GM23338 (cell line): ENCODE measurements around the gene OR10H1. TPM values are rescaled to one million over a fixed set of nuclear protein-coding genes. Genes with fewer than 3 reads are reported as not detected.

Experiments
- CREB1 ChIP-seq: fragments of 250-450 bp; sonication (Bioruptor Pico); IDR thresholded peaks from 2 replicates; pipeline ENCODE4 v1.5.0; 2020; ENCODE audit warnings: low read depth, mild to moderate bottlenecking, moderate library complexity
- CTCF ChIP-seq, 2 experiments: fragments of 200-600 bp in 1 of 2; sonication (generic) in 1 of 2; conservative IDR thresholded peaks; 2 replicates each; pipeline versions ENCODE4 v1.5.1 to v1.6.1; 2016 to 2017; ENCODE audit warnings: antibody characterized with exemption in 2 of 2, low read depth in 2 of 2, mild to moderate bottlenecking in 2 of 2, moderate library complexity in 1 of 2
- ETS1 ChIP-seq: IDR thresholded peaks from 2 replicates; pipeline ENCODE4 v1.6.1; 2016; ENCODE audit warnings: antibody characterized with exemption
- EZH2 ChIP-seq: fragments of 200-600 bp; sonication (generic); IDR thresholded peaks from one replicate; pipeline ENCODE4 v1.8.0; 2017; ENCODE audit warnings: antibody characterized with exemption, mild to moderate bottlenecking, low read depth; ENCODE audit not compliant: unreplicated experiment
- EZH2phosphoT487 ChIP-seq: fragments of 200-600 bp; sonication (generic); IDR thresholded peaks from one replicate; pipeline ENCODE4 v1.8.1; 2018; ENCODE audit warnings: antibody characterized with exemption; ENCODE audit not compliant: unreplicated experiment
- JUNB ChIP-seq: IDR thresholded peaks from one replicate; pipeline ENCODE4 v1.6.1; 2016; ENCODE audit warnings: antibody characterized with exemption; ENCODE audit not compliant: unreplicated experiment
- REST ChIP-seq: IDR thresholded peaks from one replicate; pipeline ENCODE4 v1.6.1; 2018; ENCODE audit warnings: antibody characterized with exemption; ENCODE audit not compliant: unreplicated experiment
- ZNF331 ChIP-seq: fragments of 250-450 bp; sonication (Bioruptor Pico); IDR thresholded peaks from 2 replicates; pipeline ENCODE4 v1.5.0; 2020; ENCODE audit warnings: low read depth, mild to moderate bottlenecking, moderate library complexity
- ZNF462 ChIP-seq: fragments of 250-450 bp; sonication (Bioruptor Pico); IDR thresholded peaks from 2 replicates; pipeline ENCODE4 v1.5.0; 2020; ENCODE audit warnings: mild to moderate bottlenecking, moderate library complexity
- polyA plus RNA-seq: library from polyadenylated mRNA; unstranded; fragments of >200 nt; fragmentation: Nextera tagmentation; extraction: Ambion mirVana; gene quantifications from 2 replicates; pipeline ENCODE4 v1.2.1, GENCODE V29; 2016
- total RNA-seq: library from RNA; depleted of rRNA; stranded (reverse); fragments of >200 nt; shearing (Covaris generic); gene quantifications from 2 replicates; pipeline ENCODE4 v1.2.3, GENCODE V29; 2014

Gene OR10H1
- total and polyA plus RNA-seq, 2 experiments from 2014 or later, result not detected

- TF ChIP-seq ZNF462 (no peak), REST (no peak), EZH2phosphoT487 (no peak), ETS1 (no peak), JUNB (no peak), CTCF (conservative IDR thresholded peaks at IDR 0.05; ENCODE audit: low read depth in 2 of 2) (no peak), ZNF331 (CRISPR knock-in tag) (no peak), CREB1 (CRISPR knock-in tag) (no peak), EZH2 (no peak)
Observed at GRCh38 chr19:15863272-15863671, 47.8 kb upstream of the OR10H1 start (continued).
